HUES6 (cell line): ENCODE data around the gene SLC35B2.

ENCODE experiments used
- H3K27ac ChIP-seq: 2 replicates; pipeline ENCODE4 v1.7.0; 2013; ENCODE audit warnings: low read depth, mild to moderate bottlenecking, low read length, inconsistent platforms
- H3K27me3 ChIP-seq: 2 replicates; pipeline ENCODE4 v1.6.1; 2013; ENCODE audit warnings: low read length; ENCODE audit not compliant: control insufficient read depth, insufficient read depth
- H3K36me3 ChIP-seq: 2 replicates; pipeline ENCODE4 v1.6.1; 2013; ENCODE audit warnings: low read length; ENCODE audit not compliant: control insufficient read depth, insufficient read depth
- H3K4me1 ChIP-seq: 2 replicates; pipeline ENCODE4 v1.6.1; 2013; ENCODE audit warnings: low read length; ENCODE audit not compliant: control insufficient read depth, insufficient read depth
- H3K4me3 ChIP-seq: 2 replicates; pipeline ENCODE4 v1.5.1; 2013; ENCODE audit warnings: low read depth, low read length
- H3K9ac ChIP-seq: one replicate; pipeline ENCODE4 v1.6.1; 2013; ENCODE audit warnings: mild to moderate bottlenecking, low read length
- H3K9me3 ChIP-seq: 2 replicates; pipeline ENCODE4 v1.6.1; 2013; ENCODE audit warnings: low read depth, low read length; ENCODE audit not compliant: control insufficient read depth, insufficient read depth

SLC35B2 gene

GRCh38 chr6:44258921-44259320, 1.6 kb upstream of the SLC35B2 start:
- peaks cover 30% of the 10 kb centered on the region for H3K4me1 ChIP-seq
- H3K4me3 ChIP-seq = no peak overlapping the region
- no peaks in the 10 kb centered on the region for H3K9me3 ChIP-seq
- no peak overlapping the region for H3K9ac ChIP-seq
- H3K36me3 ChIP-seq = peaks cover 38% of the 10 kb centered on the region
- H3K27me3 ChIP-seq = no peaks in the 10 kb centered on the region
- no peak overlapping the region for H3K27ac ChIP-seq

- Histone ChIP-seq H3K27me3 (no peaks in the 10 kb centered on the region), H3K9ac (no peak overlapping the region), H3K9me3 (no peaks in the 10 kb centered on the region), H3K36me3 (peaks cover 43% of the 10 kb centered on the region), H3K27ac (no peak overlapping the region), H3K4me3 (no peak overlapping the region), H3K4me1 (peaks cover 24% of the 10 kb centered on the region)
These were observed 1.1 kb upstream of the SLC35B2 start for GRCh38 chr6:44258325-44258863.

- Histone ChIP-seq H3K36me3 (peaks cover 49% of the 10 kb centered on the region), H3K9ac (peak overlapping the region; percentile 75), H3K9me3 (no peaks in the 10 kb centered on the region), H3K4me1 (peaks cover 19% of the 10 kb centered on the region), H3K27me3 (no peaks in the 10 kb centered on the region), H3K4me3 (peak overlapping the region; percentile 92), H3K27ac (0 out of 2 replicates have a peak overlapping the region, but pooled peaks have one; percentile 34)
These were observed 511 bp upstream of the SLC35B2 start for GRCh38 chr6:44257753-44258324.

- Histone ChIP-seq H3K36me3 (peaks cover 59% of the 10 kb centered on the region), H3K27me3 (no peaks in the 10 kb centered on the region), H3K4me3 (peak overlapping the region; percentile 92), H3K9ac (peak overlapping the region; percentile 93), H3K4me1 (peaks cover 14% of the 10 kb centered on the region), H3K27ac (peak overlapping the region; percentile 91; the same call in 1 of the 2 replicates), H3K9me3 (no peaks in the 10 kb centered on the region)
These were observed 628 bp downstream of the SLC35B2 start for GRCh38 chr6:44256775-44257024.

- H3K27ac ChIP-seq = no peak overlapping the region; the same call in 1 of the 2 replicates
- peaks cover 65% of the 10 kb centered on the region for H3K36me3 ChIP-seq
- no peaks in the 10 kb centered on the region for H3K27me3 ChIP-seq
- H3K9me3 ChIP-seq = no peaks in the 10 kb centered on the region
- H3K4me1 ChIP-seq = peaks cover 14% of the 10 kb centered on the region
- peak overlapping the region; percentile 92 for H3K4me3 ChIP-seq
- H3K9ac ChIP-seq = peak overlapping the region; percentile 93
These were observed 1.2 kb downstream of the SLC35B2 start for GRCh38 chr6:44255871-44256774.

GRCh38 chr6:44255105-44255808, 2.1 kb downstream of the SLC35B2 start:
- peaks cover 14% of the 10 kb centered on the region for H3K4me1 ChIP-seq
- no peaks in the 10 kb centered on the region for H3K9me3 ChIP-seq
- no peaks in the 10 kb centered on the region for H3K27me3 ChIP-seq
- H3K36me3 ChIP-seq = peaks cover 69% of the 10 kb centered on the region
- H3K27ac ChIP-seq = no peak overlapping the region
- peak overlapping the region; percentile 14 for H3K9ac ChIP-seq
- peak overlapping the region; percentile 92 for H3K4me3 ChIP-seq

- H3K9me3 ChIP-seq = no peaks in the 10 kb centered on the region
- no peak overlapping the region for H3K4me3 ChIP-seq
- H3K9ac ChIP-seq = no peak overlapping the region
- no peak overlapping the region for H3K27ac ChIP-seq
- H3K36me3 ChIP-seq = peaks cover 71% of the 10 kb centered on the region
- peaks cover 14% of the 10 kb centered on the region for H3K4me1 ChIP-seq
- no peaks in the 10 kb centered on the region for H3K27me3 ChIP-seq
These were observed 2.9 kb downstream of the SLC35B2 start for GRCh38 chr6:44254191-44255104.

GRCh38 chr6:44253307-44254101, 3.8 kb downstream of the SLC35B2 start:
- Histone ChIP-seq H3K9me3 (no peaks in the 10 kb centered on the region), H3K36me3 (peaks cover 73% of the 10 kb centered on the region), H3K4me1 (peaks cover 14% of the 10 kb centered on the region), H3K27me3 (no peaks in the 10 kb centered on the region), H3K27ac (no peak overlapping the region), H3K9ac (no peak overlapping the region), H3K4me3 (no peak overlapping the region)

- H3K4me1 ChIP-seq = peaks cover 8% of the 10 kb centered on the region; the same call in 1 of the 2 replicates
- no peaks in the 10 kb centered on the region for H3K9me3 ChIP-seq
- no peaks in the 10 kb centered on the region for H3K27me3 ChIP-seq
- H3K9ac ChIP-seq = no peak overlapping the region
- H3K27ac ChIP-seq = no peak overlapping the region
- H3K36me3 ChIP-seq = peaks cover 87% of the 10 kb centered on the region
- H3K4me3 ChIP-seq = no peak overlapping the region
These were observed 5.5 kb downstream of the SLC35B2 start for GRCh38 chr6:44251576-44252524.
